WI38 (cell line): Measurements from ENCODE around the gene GPX4.

Experiments used
- H3K4me3 ChIP-seq: 2 replicates; pipeline ENCODE4 v1.5.1; 2011; ENCODE audit warnings: low read depth, mild to moderate bottlenecking, control low read depth, low read length
- TF ChIP-seq, protein P1 (sequence below): IDR thresholded peaks from 2 replicates; pipeline ENCODE4 v1.5.1; 2012; ENCODE audit warnings: low read depth, mild to moderate bottlenecking, control low read depth, low read length

Gene GPX4

DNA sequence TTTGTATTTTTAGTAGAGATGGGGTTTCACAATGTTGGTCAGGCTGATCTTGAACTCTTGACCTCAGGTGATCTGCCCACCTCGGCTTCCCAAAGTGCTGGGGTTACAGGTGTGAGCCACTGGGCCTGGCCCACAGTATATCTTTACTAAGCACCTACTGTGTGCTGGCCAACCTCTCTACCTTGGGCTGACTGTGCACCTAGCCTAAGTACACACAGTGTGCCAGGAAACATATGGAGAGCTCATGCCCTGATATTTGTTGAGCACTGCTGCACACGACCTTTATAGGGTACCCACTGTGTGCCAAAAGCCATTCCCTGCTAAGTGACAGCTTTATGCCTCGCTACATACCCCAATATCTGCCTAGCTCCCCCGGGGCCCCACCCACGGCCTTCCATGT is 43.1 kb upstream of the GPX4 start:
- H3K4me3 ChIP-seq, result no peak overlapping the region
- TF ChIP-seq, protein P1, sequence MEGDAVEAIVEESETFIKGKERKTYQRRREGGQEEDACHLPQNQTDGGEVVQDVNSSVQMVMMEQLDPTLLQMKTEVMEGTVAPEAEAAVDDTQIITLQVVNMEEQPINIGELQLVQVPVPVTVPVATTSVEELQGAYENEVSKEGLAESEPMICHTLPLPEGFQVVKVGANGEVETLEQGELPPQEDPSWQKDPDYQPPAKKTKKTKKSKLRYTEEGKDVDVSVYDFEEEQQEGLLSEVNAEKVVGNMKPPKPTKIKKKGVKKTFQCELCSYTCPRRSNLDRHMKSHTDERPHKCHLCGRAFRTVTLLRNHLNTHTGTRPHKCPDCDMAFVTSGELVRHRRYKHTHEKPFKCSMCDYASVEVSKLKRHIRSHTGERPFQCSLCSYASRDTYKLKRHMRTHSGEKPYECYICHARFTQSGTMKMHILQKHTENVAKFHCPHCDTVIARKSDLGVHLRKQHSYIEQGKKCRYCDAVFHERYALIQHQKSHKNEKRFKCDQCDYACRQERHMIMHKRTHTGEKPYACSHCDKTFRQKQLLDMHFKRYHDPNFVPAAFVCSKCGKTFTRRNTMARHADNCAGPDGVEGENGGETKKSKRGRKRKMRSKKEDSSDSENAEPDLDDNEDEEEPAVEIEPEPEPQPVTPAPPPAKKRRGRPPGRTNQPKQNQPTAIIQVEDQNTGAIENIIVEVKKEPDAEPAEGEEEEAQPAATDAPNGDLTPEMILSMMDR, result no peak

DNA sequence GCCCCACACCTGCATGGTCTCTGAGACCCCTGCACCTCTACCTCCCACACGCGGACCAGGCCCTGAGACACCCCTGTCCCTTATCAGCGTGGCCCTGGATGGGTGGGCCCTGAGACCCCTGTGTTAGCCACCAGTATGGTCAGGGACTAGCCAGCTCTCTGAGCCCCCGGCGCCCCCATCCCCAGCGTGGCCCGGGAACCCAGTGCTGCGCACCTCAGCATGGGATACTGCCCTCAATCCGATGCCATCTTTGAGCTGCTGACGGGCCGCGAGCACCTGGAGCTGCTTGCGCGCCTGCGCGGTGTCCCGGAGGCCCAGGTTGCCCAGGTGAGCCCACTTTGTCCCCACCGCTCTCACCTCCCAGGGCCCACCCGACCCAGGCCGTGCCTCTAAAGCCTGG is 41.8 kb upstream of the GPX4 start:
- H3K4me3 ChIP-seq, result no peak overlapping the region
- TF ChIP-seq, protein P1, result no peak

DNA sequence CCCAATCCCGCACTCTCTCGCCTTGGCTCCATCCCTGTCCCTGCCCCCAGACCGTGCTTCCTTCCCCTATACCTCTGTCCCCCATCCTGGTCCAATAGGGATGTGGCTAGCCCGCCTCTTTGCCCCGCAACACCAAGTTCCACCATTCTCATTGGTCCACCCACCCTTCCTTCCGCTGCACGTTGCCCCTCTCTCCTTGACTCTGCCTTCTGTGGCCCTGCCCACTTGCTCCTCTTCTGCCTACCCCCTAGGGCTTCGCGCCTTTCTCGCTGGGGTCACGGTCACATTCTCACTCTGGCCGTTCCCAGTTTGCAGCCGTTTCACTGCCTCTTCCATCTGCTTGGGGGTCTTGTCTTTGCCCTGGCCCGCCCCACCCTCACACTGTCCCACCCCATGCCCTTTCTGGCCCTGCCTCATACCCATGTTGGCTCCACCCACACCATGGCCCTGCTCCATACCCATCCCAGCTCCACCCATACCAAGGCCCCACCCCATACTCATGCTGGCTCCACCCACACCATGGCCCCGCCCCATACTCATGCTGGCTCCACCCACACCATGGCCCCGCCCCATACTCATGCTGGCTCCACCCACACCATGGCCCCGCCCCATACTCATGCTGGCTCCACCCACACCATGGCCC is 41.3 kb upstream of the GPX4 start:
- H3K4me3 ChIP-seq, result no peak overlapping the region
- TF ChIP-seq, protein P1, result no peak

DNA sequence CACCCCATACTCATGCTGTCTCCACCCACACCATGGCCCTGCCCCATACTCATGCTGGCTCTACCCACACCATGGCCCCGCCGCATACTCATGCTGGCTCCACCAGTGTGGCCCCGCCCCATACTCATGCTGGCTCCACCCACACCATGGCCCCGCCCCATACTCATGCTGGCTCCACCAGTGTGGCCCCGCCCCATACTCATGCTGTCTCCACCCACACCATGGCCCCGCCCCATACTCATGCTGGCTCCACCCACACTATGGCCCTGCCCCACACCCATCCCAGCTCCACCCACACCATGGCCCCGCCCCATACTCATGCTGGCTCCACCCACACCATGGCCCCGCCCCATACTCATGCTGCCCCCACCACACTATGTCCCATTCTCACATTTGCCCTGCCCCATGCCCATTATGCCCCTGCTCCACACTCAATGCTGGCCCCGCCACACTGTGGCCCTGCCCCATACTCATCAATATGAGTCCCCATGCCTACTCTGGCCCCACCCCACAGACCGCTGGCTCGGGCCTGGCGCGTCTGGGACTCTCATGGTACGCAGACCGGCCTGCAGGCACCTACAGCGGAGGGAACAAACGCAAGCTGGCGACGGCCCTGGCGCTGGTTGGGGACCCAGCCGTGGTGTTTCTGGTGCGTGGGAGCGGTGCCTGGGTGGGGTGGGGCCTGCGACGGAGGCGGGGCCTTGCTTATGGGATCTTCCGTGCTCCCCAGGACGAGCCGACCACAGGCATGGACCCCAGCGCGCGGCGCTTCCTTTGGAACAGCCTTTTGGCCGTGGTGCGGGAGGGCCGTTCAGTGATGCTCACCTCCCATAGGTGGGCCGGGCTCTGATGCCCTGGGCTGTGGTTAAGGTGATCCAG is 40.5 kb upstream of the GPX4 start:
- TF ChIP-seq, protein P1, result no peak
- no peak overlapping the region for H3K4me3 ChIP-seq

DNA sequence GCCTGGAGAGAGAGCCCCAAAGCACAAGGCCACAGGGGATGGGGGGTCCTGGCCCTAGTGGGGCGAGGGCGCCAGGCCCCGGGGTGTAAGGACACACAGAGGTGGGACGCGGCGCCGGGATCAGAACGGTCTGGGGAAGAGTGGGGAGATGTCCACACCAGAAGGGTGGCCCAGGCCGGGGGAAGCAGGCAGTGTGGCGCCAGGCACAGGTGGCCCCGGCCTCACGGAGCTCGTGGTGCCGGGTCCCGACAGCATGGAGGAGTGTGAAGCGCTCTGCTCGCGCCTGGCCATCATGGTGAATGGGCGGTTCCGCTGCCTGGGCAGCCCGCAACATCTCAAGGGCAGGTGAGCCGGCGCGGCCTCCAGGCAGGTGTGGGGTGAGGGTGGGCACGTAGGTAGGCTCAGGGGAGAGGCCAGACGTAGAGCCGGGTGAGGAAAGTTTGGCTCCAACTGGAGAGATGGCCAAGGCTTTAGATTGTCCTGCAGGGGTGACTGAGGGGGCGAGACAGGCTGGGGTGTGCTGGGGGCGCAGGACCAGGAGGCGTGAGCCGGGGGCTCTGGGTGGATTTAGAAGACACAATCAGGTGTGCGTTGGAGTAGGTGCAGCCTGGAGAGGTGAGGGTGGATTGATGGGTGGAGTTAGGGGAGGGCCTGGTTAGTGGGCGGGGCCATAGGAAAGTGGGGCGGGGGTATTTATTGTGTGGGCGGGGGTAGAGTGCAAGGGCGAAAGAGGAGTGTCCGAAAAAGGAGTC is 39.7 kb upstream of the GPX4 start:
- TF ChIP-seq, protein P1, result no peak
- H3K4me3 ChIP-seq, result no peak overlapping the region

DNA sequence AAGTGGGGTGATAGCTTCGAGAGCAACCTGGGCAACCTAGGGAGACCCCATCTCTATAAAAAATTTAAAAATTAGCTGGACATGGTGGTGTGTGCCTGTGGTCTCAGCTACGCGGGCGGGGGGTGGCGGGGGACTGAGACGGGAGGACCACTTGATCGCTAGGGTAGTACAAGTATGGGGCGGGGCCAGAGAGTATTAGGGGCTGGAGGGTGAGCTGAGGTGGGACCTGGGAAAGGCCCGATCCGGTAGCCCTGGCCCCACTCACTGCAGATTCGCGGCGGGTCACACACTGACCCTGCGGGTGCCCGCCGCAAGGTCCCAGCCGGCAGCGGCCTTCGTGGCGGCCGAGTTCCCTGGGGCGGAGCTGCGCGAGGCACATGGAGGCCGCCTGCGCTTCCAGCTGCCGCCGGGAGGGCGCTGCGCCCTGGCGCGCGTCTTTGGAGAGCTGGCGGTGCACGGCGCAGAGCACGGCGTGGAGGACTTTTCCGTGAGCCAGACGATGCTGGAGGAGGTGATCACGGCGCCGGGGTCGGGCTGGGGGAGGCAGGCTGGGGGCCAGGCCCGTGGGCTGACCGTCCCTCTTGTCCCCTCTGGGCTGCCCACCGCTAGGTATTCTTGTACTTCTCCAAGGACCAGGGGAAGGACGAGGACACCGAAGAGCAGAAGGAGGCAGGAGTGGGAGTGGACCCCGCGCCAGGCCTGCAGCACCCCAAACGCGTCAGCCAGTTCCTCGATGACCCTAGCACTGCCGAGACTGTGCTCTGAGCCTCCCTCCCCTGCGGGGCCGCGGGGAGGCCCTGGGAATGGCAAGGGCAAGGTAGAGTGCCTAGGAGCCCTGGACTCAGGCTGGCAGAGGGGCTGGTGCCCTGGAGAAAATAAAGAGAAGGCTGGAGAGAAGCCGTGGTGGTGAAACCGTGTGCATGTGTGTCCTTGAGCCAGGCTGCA is 38.9 kb upstream of the GPX4 start:
- no peak overlapping the region for H3K4me3 ChIP-seq
- TF ChIP-seq, protein P1, result peak; percentile 73
